HG03045 (cell line): ENCODE results near the gene ABI3BP.

Experiments
- ATAC-seq: cut with Tn5 transposase; IDR thresholded peaks from one replicate; pipeline ENCODE4 v1.9.1; 2021; ENCODE audit warnings: mild to moderate bottlenecking, moderate library complexity; ENCODE audit not compliant: unreplicated experiment

ABI3BP gene

DNA sequence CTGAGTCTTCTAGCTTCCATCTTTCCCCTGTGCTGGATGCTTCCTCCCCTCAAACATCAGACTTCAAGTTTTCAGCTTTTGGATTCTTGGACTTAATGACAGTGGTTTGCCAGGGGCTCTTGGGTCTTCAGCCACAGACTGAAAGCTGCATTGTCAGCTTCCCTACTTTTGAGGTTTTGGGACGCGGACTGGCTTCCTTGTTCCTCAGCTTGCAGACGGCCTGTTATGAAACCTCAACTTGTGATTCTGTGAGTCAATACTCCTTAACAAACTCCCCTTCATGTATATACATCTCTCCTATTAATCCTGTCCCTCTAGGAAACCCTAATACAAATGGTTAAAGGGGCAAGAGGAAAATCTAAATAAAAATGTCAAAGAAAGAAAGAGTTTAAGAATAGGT, 100.1 kb downstream of the ABI3BP start:
- ATAC-seq = no peak

DNA sequence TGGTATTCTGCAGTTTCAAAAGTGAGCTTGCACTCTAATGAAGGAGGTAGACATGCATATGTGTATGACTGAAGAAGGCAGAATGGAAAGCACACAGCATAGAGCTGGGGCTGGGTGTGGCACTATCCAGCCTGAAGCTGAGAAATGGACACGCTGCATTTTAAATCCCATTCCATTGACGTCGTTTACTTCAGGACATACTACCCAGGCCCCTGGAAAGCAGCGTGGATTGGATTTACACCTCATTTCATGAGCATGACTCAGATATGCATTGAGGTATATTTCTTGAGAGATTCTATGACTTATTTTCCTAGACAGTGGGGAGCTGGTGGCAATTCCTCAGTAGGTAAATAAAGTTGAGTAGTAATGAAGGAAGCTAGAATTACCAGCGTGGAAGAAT, 101.4 kb downstream of the ABI3BP start:
- ATAC-seq = no peak

DNA sequence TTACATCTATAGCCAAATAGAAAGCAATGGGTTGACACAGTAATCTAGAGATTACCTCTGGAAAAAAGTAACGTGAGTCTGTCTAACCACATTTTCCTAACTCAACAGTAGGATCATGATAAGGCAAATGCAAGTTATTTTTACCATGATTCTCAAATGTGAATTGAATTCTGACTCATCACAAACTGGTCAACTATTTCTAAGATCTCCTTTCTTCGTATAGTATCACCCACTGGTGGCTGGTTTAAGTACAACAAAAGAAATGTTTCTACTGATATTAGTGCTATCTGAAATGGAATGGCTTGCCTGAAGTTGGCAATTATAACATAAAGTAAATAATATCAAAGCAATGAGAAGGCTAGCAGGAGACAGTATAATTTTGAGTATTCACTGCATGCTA, 102.2 kb downstream of the ABI3BP start:
- ATAC-seq = no peak

DNA sequence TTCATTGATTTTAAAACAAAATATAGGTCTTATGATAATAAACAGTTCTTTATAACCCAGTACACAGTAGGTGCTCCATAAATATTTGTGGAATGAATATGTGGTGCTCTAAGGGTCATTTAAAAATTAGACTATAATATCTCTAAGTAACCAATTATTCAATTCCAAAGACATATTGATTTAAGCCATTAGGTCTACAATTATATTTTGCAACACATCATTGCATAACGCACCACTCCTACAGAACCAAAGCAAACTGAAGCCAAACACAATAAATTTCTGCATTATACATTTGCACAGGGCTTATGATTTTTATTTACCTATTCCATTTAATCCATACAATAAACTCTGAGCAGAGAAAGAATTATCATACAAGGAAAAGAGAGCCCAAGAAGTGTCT, 104.3 kb downstream of the ABI3BP start:
- no peak for ATAC-seq

DNA sequence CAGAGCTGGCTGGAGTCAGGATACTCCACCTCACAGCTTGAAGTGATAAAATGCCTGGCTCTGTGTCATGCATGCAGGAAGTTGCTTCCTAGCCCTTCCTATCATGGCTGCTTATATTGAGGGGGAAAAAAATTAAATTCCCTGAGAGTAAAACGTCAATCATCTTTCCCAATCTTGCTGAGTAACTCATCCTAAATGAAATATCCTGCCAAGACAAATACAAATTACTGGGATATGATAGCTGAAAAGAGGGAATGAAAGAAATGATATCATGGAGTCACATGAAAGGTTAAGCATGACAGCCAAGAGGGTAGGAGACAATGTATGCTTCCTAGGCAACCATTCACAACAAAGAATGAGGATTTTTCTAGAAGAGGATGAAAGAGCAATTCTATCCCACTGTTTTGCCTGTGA, 110.6 kb downstream of the ABI3BP start:
- no peak for ATAC-seq

DNA sequence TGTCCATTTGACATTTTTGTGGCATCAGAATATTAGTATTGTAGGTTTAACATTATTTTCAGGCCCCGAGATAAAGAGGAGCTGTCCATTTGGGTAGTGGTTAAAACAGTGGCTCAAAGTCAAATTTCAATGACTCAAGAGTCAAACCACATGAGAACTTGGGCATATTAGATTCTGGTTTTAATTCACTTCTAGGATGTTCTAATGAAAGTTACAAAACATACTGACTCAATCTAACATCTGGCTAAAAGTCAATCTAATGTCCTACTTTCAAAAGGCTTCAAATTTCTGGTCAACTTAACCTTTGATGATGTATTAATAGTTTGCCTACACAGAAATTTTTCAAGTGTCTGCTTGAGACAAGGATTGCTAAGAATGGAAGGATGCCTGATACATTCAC, 112.4 kb downstream of the ABI3BP start:
- ATAC-seq = no peak

DNA sequence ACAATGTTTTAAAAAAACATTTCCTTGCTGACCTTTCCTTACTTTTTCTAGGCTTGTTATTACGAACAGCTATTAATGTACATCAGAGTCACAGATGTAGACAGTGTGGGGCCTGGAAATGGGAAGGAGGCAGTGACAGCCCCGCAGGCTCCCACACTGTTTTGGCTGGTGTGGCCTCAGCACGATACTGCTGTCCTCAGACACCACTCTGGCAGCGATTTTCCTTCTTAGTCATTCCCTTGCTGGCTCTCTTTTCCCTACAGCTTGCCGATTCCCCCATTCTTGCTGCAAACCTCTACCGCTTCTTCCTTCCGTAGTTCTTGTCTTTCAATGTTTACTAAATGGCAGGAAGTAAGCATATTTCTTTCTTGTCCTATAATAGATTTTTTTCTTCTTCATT, 113.1 kb downstream of the ABI3BP start:
- no peak for ATAC-seq

DNA sequence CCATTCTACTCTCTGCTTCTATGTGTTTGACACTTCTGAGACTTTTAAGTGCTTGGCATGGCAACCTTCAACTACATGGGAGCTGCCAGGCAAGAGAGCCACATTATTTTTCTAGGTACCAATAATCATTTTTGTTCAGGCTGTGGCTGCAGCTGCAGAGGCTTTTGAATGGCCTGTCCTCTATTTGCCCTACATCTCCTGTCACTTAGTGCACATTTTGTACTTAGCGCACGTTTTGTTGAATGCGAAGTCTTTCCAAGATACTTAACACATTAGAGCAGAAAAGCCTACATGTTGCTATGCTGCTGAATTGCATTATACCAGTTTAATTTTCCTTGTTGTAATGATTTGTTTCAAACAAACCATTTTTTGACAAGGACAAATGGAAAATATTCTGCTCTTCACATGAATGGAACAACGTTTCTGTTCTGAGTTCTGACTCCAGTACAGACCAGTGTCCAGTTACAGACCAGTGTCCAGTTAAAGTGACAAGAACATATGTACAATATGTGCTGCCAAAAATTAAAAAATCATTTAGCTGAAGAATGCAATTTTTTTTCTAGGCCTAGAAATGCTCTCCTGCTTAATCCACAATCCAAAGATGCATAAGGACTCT, 113.9 kb downstream of the ABI3BP start:
- no peak for ATAC-seq

DNA sequence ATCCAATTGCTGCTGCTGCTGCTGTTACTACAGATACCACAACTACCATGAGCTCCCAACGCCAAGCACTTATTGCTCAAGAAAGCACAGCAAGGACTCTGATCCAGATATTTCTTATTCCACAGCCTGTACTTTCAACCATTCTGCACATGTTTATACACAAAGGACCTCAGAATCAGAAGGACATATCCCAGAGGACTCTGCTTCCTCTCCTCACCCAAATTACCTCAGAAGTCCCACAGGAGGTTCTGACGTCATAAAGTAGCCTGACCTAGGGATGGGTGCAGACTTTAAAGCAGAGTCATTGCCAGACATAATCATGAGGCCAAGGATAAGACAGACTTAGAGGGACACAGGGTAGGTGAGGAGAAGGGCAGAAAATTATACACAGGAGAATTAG, 115.9 kb downstream of the ABI3BP start:
- ATAC-seq = no peak

DNA sequence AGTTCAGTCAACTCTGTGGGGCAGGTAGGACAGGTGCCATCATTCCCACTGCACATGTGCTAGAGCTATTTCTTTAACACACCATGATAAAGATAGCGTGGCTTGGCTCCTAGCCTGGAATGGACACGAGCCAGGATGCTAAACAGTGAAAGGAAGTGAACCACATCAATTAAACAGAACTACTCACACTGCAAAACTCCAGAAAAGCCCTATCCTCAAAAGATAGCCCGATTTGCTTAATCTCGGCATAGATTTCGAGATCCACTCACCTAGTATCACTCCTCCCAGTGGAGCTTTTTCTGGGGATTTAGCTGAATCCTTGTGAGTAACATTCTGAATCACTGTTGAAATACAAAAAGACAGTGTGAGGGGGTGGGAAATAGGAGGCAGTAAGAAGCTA, 118.0 kb downstream of the ABI3BP start:
- no peak for ATAC-seq

DNA sequence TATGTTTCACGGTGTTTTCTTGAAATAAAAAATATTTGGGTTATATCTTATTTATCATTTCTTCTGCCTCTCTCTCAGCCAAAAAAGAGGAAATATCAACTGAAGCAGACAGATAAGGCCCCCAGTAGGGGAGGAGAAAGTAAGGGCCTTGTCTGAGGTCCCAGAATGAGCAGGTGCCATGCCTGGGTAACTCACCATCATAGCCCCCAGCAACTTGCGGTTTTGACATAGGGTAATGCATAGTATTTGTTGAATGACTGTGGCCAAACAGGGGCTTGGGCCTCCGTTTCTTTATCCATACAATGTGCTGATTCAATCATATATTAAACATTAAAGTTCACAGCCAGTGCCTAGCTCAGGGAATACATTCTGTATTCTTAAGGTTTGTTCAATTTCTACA, 119.6 kb downstream of the ABI3BP start:
- no peak for ATAC-seq

DNA sequence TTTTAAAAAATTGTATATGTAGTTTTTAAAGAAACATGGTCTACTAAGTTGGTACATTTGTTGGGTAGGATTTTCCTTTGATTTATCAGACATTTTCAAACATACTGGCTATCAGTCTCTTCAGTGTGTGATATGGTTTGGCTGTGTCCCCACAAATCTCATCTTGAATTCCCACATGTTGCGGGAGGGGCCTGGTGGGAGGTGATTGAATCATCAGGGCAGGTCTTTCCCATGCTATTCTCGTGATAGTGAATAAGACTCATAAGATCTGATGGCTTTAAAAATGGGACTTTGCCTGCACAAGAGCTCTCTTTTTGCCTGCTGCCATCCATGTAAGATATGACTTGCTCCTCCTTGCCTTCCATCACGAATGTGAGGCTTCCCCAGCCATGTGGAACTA, 121.9 kb downstream of the ABI3BP start:
- ATAC-seq = no peak

DNA sequence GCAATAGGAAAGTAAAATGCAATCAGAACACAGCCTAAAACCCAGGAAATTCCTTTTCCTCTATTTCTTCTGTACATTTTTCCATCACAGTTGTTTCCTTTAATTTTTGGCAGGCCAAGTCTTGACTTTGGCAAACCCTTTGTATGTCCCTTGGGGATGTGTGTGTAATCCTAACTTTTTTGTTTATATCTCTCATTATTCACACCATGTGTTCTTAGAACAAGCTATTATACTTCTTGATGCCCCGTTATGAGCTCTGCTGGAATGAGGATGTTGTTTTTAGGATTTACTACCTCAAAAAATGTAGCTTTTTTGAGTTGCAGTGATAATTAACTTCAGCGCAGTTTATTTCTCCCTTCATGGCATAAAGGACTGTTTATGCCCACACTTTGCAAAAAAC, 123.4 kb downstream of the ABI3BP start:
- no peak for ATAC-seq

DNA sequence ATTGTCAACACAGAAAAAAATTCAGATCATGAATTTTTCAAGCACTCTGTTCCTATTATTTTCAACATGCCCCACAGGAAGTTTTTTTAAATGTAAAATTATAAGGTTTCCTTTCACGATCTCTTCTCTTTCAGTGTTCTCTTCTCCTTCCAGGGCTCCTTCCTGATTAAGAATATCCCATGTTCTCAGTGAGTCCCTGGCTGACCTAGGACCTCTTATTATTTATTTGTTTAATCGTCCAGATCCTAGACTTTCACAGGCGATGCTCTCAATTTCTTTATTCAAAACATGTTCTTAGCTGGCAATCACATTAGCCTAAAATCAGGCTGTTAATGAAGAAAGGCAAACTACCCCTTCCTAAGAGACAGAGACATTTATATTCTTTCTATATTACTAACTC, 124.3 kb downstream of the ABI3BP start:
- ATAC-seq = no peak

DNA sequence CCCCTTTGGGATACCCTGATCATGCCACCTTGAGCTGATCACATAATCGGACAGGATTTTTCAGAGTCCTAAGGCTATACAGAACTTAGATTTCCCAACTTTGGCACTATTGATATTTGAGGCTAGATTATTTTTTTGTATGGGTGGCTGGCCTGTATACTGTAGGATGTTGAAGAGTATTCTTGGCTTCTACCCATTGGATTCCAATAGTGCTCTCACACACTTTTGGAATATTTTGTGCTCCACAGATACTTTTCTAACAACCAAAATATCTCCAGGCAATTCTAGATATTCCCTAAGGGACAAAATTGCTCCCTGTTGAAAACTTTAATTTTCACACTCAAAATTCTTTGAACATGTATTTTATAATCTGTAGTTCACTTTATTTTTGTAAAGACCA, 125.1 kb downstream of the ABI3BP start:
- ATAC-seq = no peak

DNA sequence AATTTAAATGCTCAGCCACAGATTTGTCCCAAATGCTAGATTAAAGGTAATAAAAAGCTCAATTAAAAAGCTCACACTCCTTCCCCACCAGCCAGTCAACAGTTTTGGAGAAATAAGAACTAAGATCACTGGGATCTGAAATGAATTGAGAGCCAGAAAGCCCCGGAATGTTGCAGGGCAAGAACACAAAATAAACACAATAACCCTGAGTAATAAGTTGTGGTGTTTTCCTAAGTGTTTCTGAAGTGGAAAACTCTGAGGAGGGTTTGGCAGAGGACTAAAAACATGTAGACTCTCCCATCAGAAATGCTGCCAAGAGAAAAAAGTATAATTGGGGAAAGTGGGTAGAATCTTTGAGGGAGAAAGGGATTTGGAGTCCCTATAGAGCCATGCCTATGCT, 127.8 kb downstream of the ABI3BP start:
- no peak for ATAC-seq

DNA sequence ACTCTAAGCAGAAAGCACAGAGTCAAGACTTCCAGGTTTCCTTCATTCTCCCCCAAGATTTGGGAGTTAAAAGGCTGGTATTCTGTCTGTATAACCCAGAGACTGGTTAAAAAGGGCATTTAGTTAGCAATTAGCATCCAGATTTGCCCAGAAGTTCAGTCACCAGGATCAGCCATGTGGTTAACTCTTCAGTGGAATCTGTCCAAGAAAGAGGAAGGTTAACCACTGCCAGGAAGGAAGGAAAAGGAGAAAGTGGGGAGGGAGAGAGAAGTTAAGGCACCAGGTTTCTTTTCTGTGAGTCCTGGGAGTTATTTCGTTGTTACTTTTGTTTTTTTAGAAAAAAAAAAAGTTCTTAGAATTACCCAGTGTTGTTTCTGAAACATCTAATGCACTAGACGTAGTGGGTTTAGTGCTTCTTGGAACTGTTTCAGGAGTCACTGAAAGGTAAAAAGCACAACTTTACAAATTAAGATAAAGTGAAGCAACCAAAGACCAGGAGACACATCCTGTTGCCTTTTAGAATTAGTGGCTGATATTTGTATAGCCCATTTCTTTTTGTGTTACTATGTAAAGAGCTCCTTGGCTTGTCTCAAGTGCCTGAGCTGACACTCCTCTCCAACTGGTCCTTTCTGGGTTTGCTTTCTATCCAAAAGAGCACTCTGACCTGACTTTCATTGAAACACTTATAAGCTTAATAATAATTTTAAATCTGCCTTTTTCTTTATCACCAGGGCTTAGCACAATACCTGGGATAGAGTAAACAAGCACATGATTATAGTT, 128.6 kb downstream of the ABI3BP start:
- no peak for ATAC-seq

DNA sequence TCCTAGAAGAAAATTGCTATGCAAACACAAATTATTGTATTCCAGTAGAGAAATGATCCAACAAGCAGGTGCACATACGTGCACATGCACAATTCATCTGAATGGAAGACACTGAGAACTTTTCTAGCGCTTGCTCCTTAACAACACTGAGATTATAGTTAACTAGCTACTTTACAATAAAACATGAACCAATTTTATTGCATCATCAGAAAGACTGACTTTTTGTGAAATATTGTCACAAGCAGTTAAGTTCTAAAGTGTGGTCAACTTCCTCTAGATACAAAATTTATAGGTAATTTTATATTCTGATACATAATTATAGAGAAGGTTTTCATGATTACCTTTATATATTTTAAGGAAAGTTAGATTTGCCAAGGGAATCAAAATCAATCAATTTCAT, 135.4 kb downstream of the ABI3BP start:
- ATAC-seq = no peak

DNA sequence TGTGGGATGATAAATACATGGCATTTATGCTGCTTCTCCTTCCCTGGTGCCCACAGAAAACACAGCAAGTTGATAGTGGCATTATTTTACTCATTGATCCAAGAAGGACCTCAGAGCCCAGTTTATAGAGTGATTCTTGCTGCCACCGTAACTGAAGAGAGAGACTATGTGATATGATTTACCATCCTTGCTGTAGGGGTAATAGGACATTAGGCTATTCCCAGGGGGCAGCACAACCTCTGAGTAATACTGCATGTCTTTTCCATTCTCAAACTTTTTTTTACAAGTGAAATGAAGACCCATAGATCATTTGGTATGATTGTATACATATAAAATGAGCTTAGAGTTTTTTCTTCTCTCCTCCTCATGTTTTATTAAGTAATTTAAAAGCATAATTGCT, 136.4 kb downstream of the ABI3BP start:
- no peak for ATAC-seq

DNA sequence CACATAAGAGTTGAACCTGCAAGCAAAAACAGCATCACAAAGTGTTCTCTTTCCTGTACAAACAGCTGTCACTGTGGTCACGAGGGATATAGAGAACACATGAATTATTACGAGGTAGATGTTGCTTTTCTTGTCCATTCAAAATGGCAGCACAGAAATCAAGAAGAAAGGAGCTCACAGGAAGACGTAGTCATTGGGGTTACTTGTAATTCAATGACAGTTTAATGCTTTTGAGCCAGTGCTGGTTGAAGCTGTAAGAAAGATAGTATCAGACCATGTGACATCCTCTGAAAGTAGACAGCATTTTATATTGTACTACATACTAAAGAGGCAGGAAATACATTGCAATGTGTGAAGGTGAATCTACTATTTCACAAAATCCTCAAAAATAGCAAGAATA, 140.4 kb downstream of the ABI3BP start:
- ATAC-seq = no peak

DNA sequence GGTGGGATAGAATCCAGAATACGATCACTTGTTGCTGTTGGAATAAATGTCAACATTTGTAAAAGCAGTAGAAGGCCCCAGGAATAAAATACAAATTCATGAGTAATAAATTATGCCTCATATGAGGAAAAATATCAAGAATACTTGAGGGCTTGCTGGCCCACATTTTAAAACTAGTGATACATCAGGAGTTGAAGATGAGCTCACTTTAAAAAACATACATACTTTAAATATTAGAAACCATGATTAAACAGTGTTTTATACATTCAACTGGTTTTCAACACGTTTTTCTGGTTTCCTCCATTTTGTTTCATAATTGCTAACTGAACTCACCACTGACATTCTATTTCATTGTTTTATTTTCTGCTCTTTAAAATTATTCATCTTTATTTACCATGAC, 142.5 kb downstream of the ABI3BP start:
- ATAC-seq = no peak

DNA sequence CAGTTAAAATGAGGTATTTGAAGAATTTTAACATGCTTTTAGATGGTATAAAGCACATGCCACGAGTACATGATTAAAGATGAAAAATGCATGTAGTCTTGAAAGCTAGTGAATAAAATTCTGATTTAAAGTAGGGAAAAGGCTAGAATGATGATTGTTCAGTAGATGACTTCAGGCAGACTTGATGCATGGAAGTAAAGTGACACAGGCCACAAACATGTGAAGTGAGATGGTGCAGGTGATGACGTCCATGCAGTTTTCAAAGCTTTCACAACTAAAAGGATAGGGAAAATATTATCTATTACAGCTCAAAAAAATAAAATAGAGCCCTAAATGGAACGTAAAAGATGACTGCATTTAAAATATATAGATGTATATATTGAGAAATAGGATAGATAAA, 143.1 kb downstream of the ABI3BP start:
- ATAC-seq = no peak
